Activated CD8-positive, alpha-beta T cell treated with anti-CD3 and anti-CD28 coated beads, Interleukin-2, amount 10 ng/mL, durations not matched to agents 7 days and 5 days (primary cell): ENCODE data around the gene FGD6. TPM values are rescaled to one million over a fixed set of nuclear protein-coding genes. Genes with fewer than 3 reads are reported as not detected.
"Not testable (repeated sequence)": the region's sequence is repeated elsewhere in the genome, so short reads cannot be mapped to it uniquely, and the experiment has no call there.

Experiments
- ATAC-seq: fragments of 150-1000 bp; cut with Tn5 transposase; one replicate; pipeline ENCODE4 v1.10.0; 2021; ENCODE audit warnings: moderate library complexity
- CTCF ChIA-PET: fragments of 350-600 bp; sonication (Branson Sonifier 250); formaldehyde crosslinking; loops from one replicate; lab custom pipeline; 2021; ENCODE audit warnings: antibody characterized with exemption; lab: Charles Lee
- POLR2A ChIA-PET: fragments of 350-600 bp; sonication (Branson Sonifier 250); formaldehyde crosslinking; loops from one replicate; lab custom pipeline; 2021; ENCODE audit warnings: antibody characterized with exemption; lab: Charles Lee
- DNase-seq: peaks from one replicate; pipeline ENCODE4 v3.0.0-alpha.2; 2020
- H3K27ac Mint-ChIP-seq: one replicate; pipeline ENCODE4 v1.8.0; 2021; ENCODE audit warnings: mild to moderate bottlenecking, mixed read lengths
- H3K27me3 Mint-ChIP-seq: one replicate; pipeline ENCODE4 v1.8.0; 2021; ENCODE audit warnings: low read depth, mixed read lengths
- H3K36me3 Mint-ChIP-seq: one replicate; pipeline ENCODE4 v1.8.0; 2021; ENCODE audit warnings: low read depth, mixed read lengths
- H3K4me1 Mint-ChIP-seq: one replicate; pipeline ENCODE4 v1.8.0; 2021; ENCODE audit warnings: low read depth, mixed read lengths
- H3K4me3 Mint-ChIP-seq: one replicate; pipeline ENCODE4 v1.8.0; 2021; ENCODE audit warnings: mild to moderate bottlenecking, mixed read lengths
- H3K9me3 Mint-ChIP-seq: one replicate; pipeline ENCODE4 v1.8.0; 2022; ENCODE audit warnings: mixed read lengths; ENCODE audit not compliant: insufficient read depth
- total RNA-seq, 2 experiments: library from RNA; stranded (reverse); gene quantifications; one replicate each; pipeline ENCODE4 v1.2.3, GENCODE V29; 2021

The FGD6 gene
- total RNA-seq, 2 experiments from 2014 or later: 0.50 to 0.70 TPM

DNA sequence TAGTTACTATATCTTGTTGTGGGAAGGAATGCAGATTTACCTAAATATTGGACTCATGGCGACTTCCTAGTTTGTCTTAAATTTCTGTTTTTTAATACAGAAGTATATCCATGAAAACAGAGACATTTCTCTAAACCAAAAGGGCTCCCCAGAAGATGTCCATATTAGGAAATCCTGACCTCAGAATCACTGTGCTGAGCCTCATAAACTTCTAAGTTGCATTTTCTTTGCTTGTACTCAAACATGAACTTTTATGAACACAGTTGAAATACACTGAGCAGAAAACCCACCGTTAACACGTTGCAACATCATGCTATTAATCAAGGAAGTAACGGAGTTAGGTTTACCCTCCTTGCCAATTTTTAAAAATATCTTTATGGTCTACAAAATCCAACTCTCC lies 100.9 kb downstream of the FGD6 start:
- Mint-ChIP-seq H3K4me1 (peaks cover 7% of the 10 kb centered on the region), H3K9me3 (no peaks in the 10 kb centered on the region), H3K4me3 (no peak overlapping the region), H3K27me3 (peaks cover 3% of the 10 kb centered on the region), H3K36me3 (no peaks in the 10 kb centered on the region), H3K27ac (no peak overlapping the region)
- ChIA-PET POLR2A (no interaction called here), CTCF (interaction anchor here (0.9 to 4.7 kb wide), 8 partner anchors 10 to 418 kb away, joined by 3 to 35 read pairs (median 6); no protein-coding TSS in a partner anchor)
- ATAC-seq (no peak), DNase-seq (no peak)

DNA sequence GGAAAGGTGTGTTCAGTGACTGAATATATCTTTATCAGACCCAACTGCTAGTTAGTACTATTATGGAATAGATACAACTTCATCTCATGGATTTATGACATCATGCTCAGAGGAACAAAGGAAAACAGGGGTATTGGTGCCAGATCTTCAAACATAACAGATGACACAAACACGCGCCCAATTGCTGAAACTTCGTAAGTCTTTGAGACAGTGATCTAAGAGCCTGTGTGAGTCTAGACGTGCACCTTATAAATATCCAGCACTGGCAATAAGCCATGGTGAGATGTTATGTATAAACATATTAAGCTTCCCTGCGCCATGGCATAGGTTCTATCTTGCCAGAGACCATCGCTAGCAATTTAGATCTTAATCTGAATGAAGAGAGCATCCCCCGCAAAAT lies 101.6 kb downstream of the FGD6 start:
- peaks cover 3% of the 10 kb centered on the region for H3K27me3 Mint-ChIP-seq
- peaks cover 7% of the 10 kb centered on the region for H3K4me1 Mint-ChIP-seq
- H3K4me3 Mint-ChIP-seq: no peak overlapping the region
- no peak for DNase-seq
- POLR2A ChIA-PET: no interaction called here
- ATAC-seq: no peak
- no peaks in the 10 kb centered on the region for H3K36me3 Mint-ChIP-seq
- CTCF ChIA-PET: interaction anchor here (4.7 kb wide), 1 partner anchor 419 kb away, joined by 35 read pairs; no protein-coding TSS in a partner anchor
- no peaks in the 10 kb centered on the region for H3K9me3 Mint-ChIP-seq
- H3K27ac Mint-ChIP-seq: no peak overlapping the region

DNA sequence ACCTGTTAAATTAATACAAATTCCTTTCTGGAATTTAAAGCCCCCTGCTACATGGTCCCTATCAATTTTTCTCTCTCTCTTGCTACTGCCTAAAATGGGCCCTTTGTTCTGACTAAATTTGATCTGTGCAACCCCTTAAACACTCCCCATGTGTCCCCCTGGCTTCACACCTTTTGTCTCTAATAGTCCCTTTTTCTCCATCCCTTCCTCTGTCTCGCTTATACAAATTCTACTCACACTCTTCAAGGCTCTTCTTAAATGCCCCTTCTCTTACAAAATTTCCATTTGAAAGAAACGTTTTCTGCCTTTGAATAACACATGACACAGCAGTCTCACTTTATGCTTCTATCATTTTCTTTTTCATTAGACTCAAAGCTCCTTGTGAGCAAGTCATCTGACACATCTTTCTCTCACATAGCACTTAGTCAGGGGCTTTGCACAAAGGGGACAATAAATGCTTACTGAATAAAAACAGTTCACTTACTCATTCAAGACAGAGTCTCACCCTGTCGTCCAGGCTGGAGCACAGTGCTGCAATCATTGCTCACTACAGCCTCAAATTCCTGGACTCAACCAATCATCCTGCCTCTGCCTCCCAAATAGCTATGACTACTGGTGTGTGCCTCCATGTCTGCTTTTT lies 102.4 kb downstream of the FGD6 start:
- H3K27me3 Mint-ChIP-seq: peaks cover 3% of the 10 kb centered on the region
- no peak overlapping the region for H3K4me3 Mint-ChIP-seq
- POLR2A ChIA-PET: no interaction called here
- H3K4me1 Mint-ChIP-seq: peaks cover 7% of the 10 kb centered on the region
- DNase-seq (no peak), ATAC-seq (no peak)
- H3K9me3 Mint-ChIP-seq: no peaks in the 10 kb centered on the region
- CTCF ChIA-PET: interaction anchor here (0.6 to 4.7 kb wide), 2 partner anchors 219 to 420 kb away, joined by 3 to 35 read pairs; no protein-coding TSS in a partner anchor
- no peak overlapping the region for H3K27ac Mint-ChIP-seq
- no peaks in the 10 kb centered on the region for H3K36me3 Mint-ChIP-seq

DNA sequence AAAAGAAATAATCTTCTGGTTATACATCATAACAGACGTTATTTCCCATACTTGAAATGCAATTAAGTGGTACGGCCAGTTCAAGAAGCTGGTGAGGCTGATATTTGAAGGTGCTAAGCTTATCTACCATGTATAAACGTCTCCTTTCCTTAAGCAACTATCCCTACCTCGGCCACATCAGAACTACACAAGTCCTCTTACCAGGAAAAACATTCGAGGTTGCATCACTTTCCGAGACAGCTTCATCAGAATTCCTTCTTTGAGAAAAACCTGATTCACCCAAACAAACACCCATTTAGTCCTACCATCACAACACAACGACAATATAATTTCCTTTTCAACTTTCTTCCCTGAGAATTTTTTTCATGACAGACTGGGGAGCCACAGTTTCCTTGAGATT lies 109.9 kb downstream of the FGD6 start:
- Mint-ChIP-seq H3K27ac (no peak overlapping the region), H3K4me1 (peaks cover 8% of the 10 kb centered on the region), H3K9me3 (no peaks in the 10 kb centered on the region), H3K36me3 (no peaks in the 10 kb centered on the region), H3K4me3 (no peak overlapping the region), H3K27me3 (no peaks in the 10 kb centered on the region)
- DNase-seq (no peak), ATAC-seq (no peak)
- CTCF ChIA-PET: no interaction called here
- POLR2A ChIA-PET: no interaction called here

DNA sequence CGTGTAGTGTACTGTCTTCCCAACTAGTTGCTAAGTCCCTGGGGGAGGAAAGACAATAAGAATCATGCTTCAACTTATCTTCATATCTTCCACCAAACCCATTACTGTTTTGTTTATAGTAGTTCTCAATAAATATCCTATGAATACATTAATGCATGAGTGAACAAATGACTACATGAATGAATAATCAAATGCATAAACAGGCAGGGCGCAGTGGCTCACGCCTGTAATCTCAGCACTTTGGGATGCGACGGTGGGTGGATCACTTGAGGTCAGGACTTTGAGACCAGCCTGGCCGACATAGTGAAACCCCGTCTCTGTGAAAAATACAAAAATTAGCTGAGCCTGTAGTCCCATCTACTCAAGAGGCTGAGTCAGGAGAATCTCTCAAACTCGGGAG lies 111.7 kb downstream of the FGD6 start:
- no peaks in the 10 kb centered on the region for H3K9me3 Mint-ChIP-seq
- ChIA-PET CTCF (interaction anchor here (1.0 to 1.9 kb wide), 2 partner anchors 11 to 12 kb away, joined by 3 to 8 read pairs; no protein-coding TSS in a partner anchor), POLR2A (no interaction called here)
- no peak overlapping the region for H3K27ac Mint-ChIP-seq
- no peak for DNase-seq
- H3K4me3 Mint-ChIP-seq: no peak overlapping the region
- H3K36me3 Mint-ChIP-seq: no peaks in the 10 kb centered on the region
- H3K4me1 Mint-ChIP-seq: peaks cover 6% of the 10 kb centered on the region
- no peak for ATAC-seq
- H3K27me3 Mint-ChIP-seq: no peaks in the 10 kb centered on the region

DNA sequence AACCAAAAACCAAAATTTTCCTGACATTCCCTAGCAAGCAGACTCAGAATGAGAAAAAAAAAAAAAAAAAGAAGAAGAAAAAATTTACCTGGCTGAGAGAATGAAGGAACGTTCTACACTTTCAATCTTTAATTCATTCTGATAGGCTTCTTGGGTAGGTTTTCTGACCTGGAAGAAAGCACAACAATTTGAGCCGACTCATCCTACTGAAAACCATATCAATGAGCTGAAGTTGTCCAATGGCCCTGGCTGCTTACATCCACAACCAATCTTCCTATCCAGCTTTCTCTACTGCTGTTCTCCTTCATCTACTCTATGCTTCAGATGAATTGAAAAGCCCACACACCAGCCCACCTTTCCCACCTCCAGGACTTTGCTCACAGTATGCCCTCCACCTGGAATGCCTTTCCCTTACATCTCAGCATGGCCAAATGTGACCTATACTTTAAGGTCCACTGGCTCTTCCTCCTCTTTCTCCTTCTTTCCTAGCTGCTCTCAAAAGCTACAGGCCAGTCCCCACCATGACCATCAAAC lies 112.3 kb downstream of the FGD6 start:
- Mint-ChIP-seq H3K27me3 (no peaks in the 10 kb centered on the region), H3K4me1 (peaks cover 6% of the 10 kb centered on the region), H3K4me3 (no peak overlapping the region), H3K27ac (no peak overlapping the region), H3K9me3 (no peaks in the 10 kb centered on the region), H3K36me3 (no peaks in the 10 kb centered on the region)
- no peak for DNase-seq
- CTCF ChIA-PET: interaction anchor here (1.2 to 1.9 kb wide), 2 partner anchors 8 to 12 kb away, joined by 3 to 8 read pairs; no protein-coding TSS in a partner anchor
- POLR2A ChIA-PET: no interaction called here
- no peak for ATAC-seq

DNA sequence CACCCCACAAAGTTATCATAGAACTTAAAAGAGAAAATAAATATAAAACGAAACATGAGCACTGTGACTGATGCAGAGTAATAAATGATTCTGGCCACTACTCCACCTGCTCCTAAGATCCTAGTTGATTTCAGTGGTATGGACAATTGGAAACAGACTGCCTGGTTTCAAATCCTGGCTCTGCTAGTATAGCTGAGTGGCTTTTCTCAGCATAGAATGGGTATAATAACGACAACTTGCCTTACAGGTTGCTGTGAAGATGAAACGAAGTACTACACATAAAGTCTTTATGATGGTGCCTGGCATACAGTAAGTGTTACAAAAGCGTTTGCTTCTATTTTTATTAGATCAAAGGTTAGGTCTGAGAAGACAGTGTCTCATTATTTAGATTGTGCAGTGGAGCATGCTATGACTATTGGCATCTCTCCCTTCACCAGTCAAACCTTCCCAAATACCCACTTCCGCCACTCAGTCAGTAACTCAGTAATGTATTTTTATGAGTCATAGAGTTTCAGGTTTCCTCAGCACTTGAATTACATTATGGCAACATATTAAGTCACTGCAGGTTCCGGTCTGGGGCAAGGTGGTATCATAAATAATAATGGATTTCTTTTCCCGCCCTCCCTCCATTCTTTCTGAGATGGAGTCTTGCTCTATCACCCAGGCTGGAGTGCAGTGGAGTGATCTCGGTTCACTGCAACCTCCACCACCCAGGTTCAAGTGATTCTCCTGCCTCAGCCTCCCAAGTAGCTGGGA lies 114.2 kb downstream of the FGD6 start:
- DNase-seq (peak; percentile 40), ATAC-seq (peak; percentile 90)
- Mint-ChIP-seq H3K4me3 (no peak overlapping the region), H3K9me3 (no peaks in the 10 kb centered on the region), H3K36me3 (no peaks in the 10 kb centered on the region), H3K27me3 (peaks cover 1% of the 10 kb centered on the region), H3K4me1 (peaks cover 6% of the 10 kb centered on the region), H3K27ac (no peak overlapping the region)
- ChIA-PET POLR2A (no interaction called here), CTCF (interaction anchor here (0.7 kb wide), 1 partner anchor 30 kb away, joined by 3 read pairs; the partner anchor contains the start of gene NR2C1)

DNA sequence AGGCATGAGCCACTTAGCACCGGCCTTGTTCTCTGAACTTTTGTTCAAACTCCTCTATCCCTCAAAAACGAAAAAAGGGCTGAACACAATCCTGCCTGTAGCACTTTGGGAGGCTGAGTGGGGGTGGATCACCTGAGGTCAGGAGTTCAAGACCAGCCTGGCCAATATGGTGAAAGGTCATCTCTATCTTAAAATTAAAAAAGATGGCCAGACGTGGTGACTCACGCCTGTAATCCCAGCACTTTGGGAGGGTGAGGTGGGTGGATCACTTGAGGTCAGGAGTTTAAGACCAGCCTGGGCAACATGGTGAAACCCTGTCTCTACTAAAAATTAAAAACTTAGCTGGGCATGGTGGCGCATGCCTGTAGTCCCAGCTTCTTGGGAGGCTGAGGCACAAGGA lies 115.3 kb downstream of the FGD6 start:
- H3K36me3 Mint-ChIP-seq, ATAC-seq, H3K9me3 Mint-ChIP-seq, CTCF ChIA-PET, DNase-seq, POLR2A ChIA-PET, H3K27ac Mint-ChIP-seq, H3K27me3 Mint-ChIP-seq, H3K4me1 Mint-ChIP-seq, H3K4me3 Mint-ChIP-seq: not testable (repeated sequence)

DNA sequence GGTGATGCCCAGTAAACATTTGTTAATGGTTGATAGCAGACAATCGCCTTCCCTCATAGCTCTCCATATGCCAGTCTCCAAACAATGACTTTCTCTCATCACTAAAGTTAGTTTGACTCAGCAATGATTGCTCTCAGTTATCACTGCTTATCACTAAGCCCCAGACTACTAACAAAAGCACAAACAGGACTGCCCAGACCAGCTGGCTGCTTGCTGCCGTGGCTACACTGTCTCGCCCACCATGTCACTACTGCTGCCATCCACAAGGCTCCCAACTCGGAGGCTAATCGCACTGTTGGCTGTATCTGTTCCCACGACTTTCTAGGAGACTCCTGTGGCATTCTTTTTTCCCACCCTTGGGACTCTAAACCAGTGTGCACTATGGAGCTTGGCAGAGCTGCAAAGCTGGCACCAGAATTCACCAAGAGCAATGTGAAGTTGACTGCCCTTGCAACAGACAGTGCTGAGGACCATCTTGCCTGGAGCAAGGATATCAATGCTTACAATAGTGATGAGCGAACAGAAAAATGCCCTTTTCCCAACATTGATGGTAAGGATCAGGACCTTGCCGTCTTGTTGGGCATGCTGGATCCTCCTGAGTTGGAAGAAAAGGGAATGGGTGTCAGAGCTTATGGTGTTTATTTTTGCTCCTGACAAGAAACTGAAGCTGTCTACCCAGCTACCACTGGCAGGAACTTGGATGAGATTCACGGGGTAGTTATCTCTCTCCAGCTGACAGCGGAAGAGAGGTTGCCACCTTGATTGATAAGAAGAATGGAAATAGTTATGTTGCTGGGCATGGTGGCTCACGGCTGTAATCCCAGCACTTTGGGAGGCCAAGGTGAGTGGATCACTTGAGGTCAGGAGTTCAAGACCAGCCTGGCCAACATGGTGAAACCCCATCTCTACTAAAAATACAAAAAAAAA lies 116.7 kb downstream of the FGD6 start:
- Mint-ChIP-seq H3K27ac (no peak overlapping the region), H3K9me3 (no peaks in the 10 kb centered on the region), H3K4me1 (peaks cover 6% of the 10 kb centered on the region), H3K27me3 (peaks cover 5% of the 10 kb centered on the region), H3K4me3 (no peak overlapping the region), H3K36me3 (no peaks in the 10 kb centered on the region)
- ATAC-seq: no peak
- ChIA-PET CTCF (interaction anchor here (1.1 kb wide), 1 partner anchor 27 kb away, joined by 4 read pairs; the partner anchor contains the start of gene NR2C1), POLR2A (no interaction called here)
- DNase-seq: no peak

DNA sequence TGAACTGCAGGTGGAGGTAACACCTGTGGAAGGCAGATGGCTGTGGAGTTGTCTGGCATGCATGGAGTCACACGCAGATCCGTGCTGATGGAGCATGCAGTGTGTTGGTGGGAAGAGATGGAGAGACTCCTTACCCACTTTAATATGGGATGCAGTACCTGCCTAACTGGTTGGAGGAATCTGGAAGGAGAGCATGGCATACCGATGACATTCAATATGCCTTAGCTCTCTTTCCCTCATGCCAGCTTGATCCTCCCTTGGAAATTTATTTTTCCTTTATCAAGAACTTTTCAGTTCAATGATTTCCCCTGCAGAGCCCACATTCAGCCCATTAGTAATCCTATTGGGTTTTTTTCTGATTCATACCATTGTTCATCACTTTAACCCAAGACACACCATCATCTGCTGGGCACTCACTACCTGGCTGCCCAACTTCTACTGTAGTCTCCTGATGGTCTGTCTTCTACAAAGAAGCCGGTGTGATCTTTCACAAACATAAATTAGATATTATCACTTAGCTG lies 117.9 kb downstream of the FGD6 start:
- Mint-ChIP-seq H3K4me1 (peaks cover 6% of the 10 kb centered on the region), H3K27ac (no peak overlapping the region), H3K36me3 (no peaks in the 10 kb centered on the region), H3K4me3 (no peak overlapping the region), H3K9me3 (no peaks in the 10 kb centered on the region), H3K27me3 (peaks cover 9% of the 10 kb centered on the region)
- ATAC-seq (no peak), DNase-seq (no peak)
- POLR2A ChIA-PET: no interaction called here
- CTCF ChIA-PET: no interaction called here

DNA sequence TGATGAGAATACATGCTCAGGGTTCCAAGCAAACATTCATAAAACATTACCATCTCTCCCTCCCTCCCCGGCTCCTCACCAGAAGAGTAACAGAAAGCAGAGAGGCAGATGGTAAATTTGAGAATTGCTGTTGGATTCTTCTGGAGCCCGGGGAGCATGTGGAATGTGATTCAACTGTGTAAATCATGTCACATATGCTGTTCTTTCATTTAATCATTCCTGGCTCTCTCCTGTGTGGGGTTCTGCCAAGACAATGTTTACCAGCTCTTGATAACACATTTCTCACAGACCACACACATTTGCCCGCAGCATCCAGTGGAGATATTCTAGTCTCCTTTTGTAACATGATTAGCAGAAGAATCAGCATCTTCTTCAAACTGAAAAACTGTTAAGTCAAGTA lies 120.4 kb downstream of the FGD6 start:
- no peak for DNase-seq
- Mint-ChIP-seq H3K4me3 (no peak overlapping the region), H3K4me1 (no peaks in the 10 kb centered on the region), H3K36me3 (no peaks in the 10 kb centered on the region), H3K27ac (no peak overlapping the region), H3K27me3 (peaks cover 10% of the 10 kb centered on the region), H3K9me3 (no peaks in the 10 kb centered on the region)
- ChIA-PET CTCF (no interaction called here), POLR2A (no interaction called here)
- no peak for ATAC-seq
